ENCODE results near the gene LIPM. TPM values are rescaled to one million over a fixed set of nuclear protein-coding genes. Genes with fewer than 3 reads are reported as not detected.

The LIPM gene
- total RNA-seq = not detected
- polyA plus RNA-seq = not detected

- Histone ChIP-seq H3K4me3 (ENCODE audit: low read length) (no peak within 1 kb of the TSS), H3K27me3 (ENCODE audit: insufficient read depth, low read length, poor library complexity, severe bottlenecking) (no peaks in the 10 kb centered on the region), H3K36me3 (ENCODE audit: insufficient read depth, low read length) (no peaks in the 10 kb centered on the region), H3K4me1 (ENCODE audit: insufficient read depth, low read length) (no peaks in the 10 kb centered on the region), H3K27ac (ENCODE audit: low read depth, low read length) (no peak within 1 kb of the TSS), H3K9me3 (ENCODE audit: low read length) (no peaks in the 10 kb centered on the region)
- H3K9me3 Mint-ChIP-seq = no peaks in the 10 kb centered on the region
- H3K27ac Mint-ChIP-seq = no peak within 1 kb of the TSS
- H3K36me3 Mint-ChIP-seq = peaks cover 0 to 2% (median 0%) of the 10 kb centered on the region in 3 donors
- no peak for DNase-seq
- H3K4me3 Mint-ChIP-seq = no peak within 1 kb of the TSS
- peaks cover 0 to 5% (median 0%) of the 10 kb centered on the region in 3 donors for H3K4me1 Mint-ChIP-seq
- H3K27me3 Mint-ChIP-seq = no peaks in the 10 kb centered on the region
- ChIA-PET CTCF (no interaction called here), POLR2A (no interaction called here)
Measured at GRCh38 chr10:88802523-88803285, at the start of gene LIPM. TSS of gene LIPM (plus strand) at chr10:88802730. CDS start at chr10:88802897, 167 bp downstream.

GRCh38 chr10:88754287-88754686 lies 48.2 kb upstream of the LIPM start:
- CTCF ChIA-PET = no interaction called here

GRCh38 chr10:88755753-88756152 lies 46.8 kb upstream of the LIPM start:
- no peaks in the 10 kb centered on the region for H3K9me3 ChIP-seq (ENCODE audit: low read length)
- Mint-ChIP-seq H3K9me3 (no peaks in the 10 kb centered on the region), H3K4me1 (peaks cover 4 to 10% (median 6%) of the 10 kb centered on the region in 3 donors), H3K36me3 (no peaks in the 10 kb centered on the region), H3K27me3 (peaks cover 0 to 4% of the 10 kb centered on the region in 2 donors), H3K27ac (no peak overlapping the region), H3K4me3 (no peak overlapping the region)
- H3K27me3 ChIP-seq (ENCODE audit: insufficient read depth, low read length, poor library complexity, severe bottlenecking) = no peaks in the 10 kb centered on the region
- DNase-seq = no peak
- H3K4me1 ChIP-seq (ENCODE audit: insufficient read depth, low read length) = no peaks in the 10 kb centered on the region
- no peaks in the 10 kb centered on the region for H3K36me3 ChIP-seq (ENCODE audit: insufficient read depth, low read length)
- no peak overlapping the region for H3K27ac ChIP-seq (ENCODE audit: low read depth, low read length)
- ChIA-PET POLR2A (no interaction called here), CTCF (no interaction called here)
- H3K4me3 ChIP-seq (ENCODE audit: low read length) = no peak overlapping the region

More at GRCh38 chr10:88754287-88754686, 48.2 kb upstream of the LIPM start:
- Mint-ChIP-seq H3K9me3 (no peaks in the 10 kb centered on the region), H3K4me3 (no peak overlapping the region), H3K4me1 (peaks cover 0 to 5% (median 0%) of the 10 kb centered on the region in 3 donors), H3K27me3 (peaks cover 0 to 4% of the 10 kb centered on the region in 2 donors), H3K36me3 (no peaks in the 10 kb centered on the region), H3K27ac (no peak overlapping the region)
- no peak for DNase-seq
- POLR2A ChIA-PET = no interaction called here
- H3K4me3 ChIP-seq (ENCODE audit: low read length) = no peak overlapping the region
- no peak overlapping the region for H3K27ac ChIP-seq (ENCODE audit: low read depth, low read length)
- no peaks in the 10 kb centered on the region for H3K9me3 ChIP-seq (ENCODE audit: low read length)
- H3K27me3 ChIP-seq (ENCODE audit: insufficient read depth, low read length, poor library complexity, severe bottlenecking) = no peaks in the 10 kb centered on the region
- no peaks in the 10 kb centered on the region for H3K36me3 ChIP-seq (ENCODE audit: insufficient read depth, low read length)
- no peaks in the 10 kb centered on the region for H3K4me1 ChIP-seq (ENCODE audit: insufficient read depth, low read length)

- CTCF ChIA-PET = no interaction called here
- Histone ChIP-seq H3K4me3 (ENCODE audit: low read length) (no peak overlapping the region), H3K4me1 (ENCODE audit: insufficient read depth, low read length) (no peaks in the 10 kb centered on the region), H3K27ac (ENCODE audit: low read depth, low read length) (no peak overlapping the region), H3K9me3 (ENCODE audit: low read length) (no peaks in the 10 kb centered on the region), H3K36me3 (ENCODE audit: insufficient read depth, low read length) (no peaks in the 10 kb centered on the region), H3K27me3 (ENCODE audit: insufficient read depth, low read length, poor library complexity, severe bottlenecking) (no peaks in the 10 kb centered on the region)
- Mint-ChIP-seq H3K4me1 (peaks cover 4 to 10% (median 6%) of the 10 kb centered on the region in 3 donors), H3K36me3 (no peaks in the 10 kb centered on the region), H3K9me3 (no peaks in the 10 kb centered on the region), H3K4me3 (no peak overlapping the region), H3K27ac (no peak overlapping the region), H3K27me3 (peaks cover 0 to 4% of the 10 kb centered on the region in 2 donors)
- DNase-seq = no peak
- POLR2A ChIA-PET = no interaction called here
Measured at GRCh38 chr10:88756660-88757059, 45.9 kb upstream of the LIPM start.

- no peak for DNase-seq
- Histone ChIP-seq H3K9me3 (ENCODE audit: low read length) (no peaks in the 10 kb centered on the region), H3K4me1 (ENCODE audit: insufficient read depth, low read length) (no peaks in the 10 kb centered on the region), H3K36me3 (ENCODE audit: insufficient read depth, low read length) (no peaks in the 10 kb centered on the region), H3K27me3 (ENCODE audit: insufficient read depth, low read length, poor library complexity, severe bottlenecking) (no peaks in the 10 kb centered on the region), H3K4me3 (ENCODE audit: low read length) (no peak within 1 kb of the TSS), H3K27ac (ENCODE audit: low read depth, low read length) (no peak within 1 kb of the TSS)
- ChIA-PET CTCF (interaction anchor here (1.2 to 1.4 kb wide), 2 partner anchors 76 to 458 kb away, joined by 3 to 4 read pairs; no protein-coding TSS in a partner anchor), POLR2A (no interaction called here)
- peaks cover 4 to 10% (median 6%) of the 10 kb centered on the region in 3 donors for H3K4me1 Mint-ChIP-seq
- H3K27ac Mint-ChIP-seq = peak within 1 kb of the TSS in 1 of 8 donors; percentile 58
- peaks cover 0 to 4% of the 10 kb centered on the region in 2 donors for H3K27me3 Mint-ChIP-seq
- H3K4me3 Mint-ChIP-seq = no peak within 1 kb of the TSS
- no peaks in the 10 kb centered on the region for H3K9me3 Mint-ChIP-seq
- H3K36me3 Mint-ChIP-seq = no peaks in the 10 kb centered on the region
Measured at GRCh38 chr10:88759366-88760101, 43.0 kb upstream of the LIPM start, which contains the start of gene LIPN. TSS of gene LIPN (plus strand) at chr10:88760020. CDS start at chr10:88761406, 1,386 bp downstream.

GRCh38 chr10:88762906-88763305 lies 39.6 kb upstream of the LIPM start:
- DNase-seq = no peak
- Mint-ChIP-seq H3K27ac (no peak overlapping the region), H3K4me1 (peaks cover 4 to 6% (median 5%) of the 10 kb centered on the region in 3 donors), H3K4me3 (no peak overlapping the region), H3K9me3 (no peaks in the 10 kb centered on the region), H3K36me3 (no peaks in the 10 kb centered on the region), H3K27me3 (peaks cover 0 to 1% of the 10 kb centered on the region in 2 donors)
- H3K9me3 ChIP-seq (ENCODE audit: low read length) = no peaks in the 10 kb centered on the region
- H3K27ac ChIP-seq (ENCODE audit: low read depth, low read length) = no peak overlapping the region
- ChIA-PET POLR2A (no interaction called here), CTCF (interaction anchor here (0.9 kb wide), 1 partner anchor 48 kb away, joined by 3 read pairs; no protein-coding TSS in a partner anchor)
- no peak overlapping the region for H3K4me3 ChIP-seq (ENCODE audit: low read length)
- no peaks in the 10 kb centered on the region for H3K27me3 ChIP-seq (ENCODE audit: insufficient read depth, low read length, poor library complexity, severe bottlenecking)
- H3K4me1 ChIP-seq (ENCODE audit: insufficient read depth, low read length) = no peaks in the 10 kb centered on the region
- no peaks in the 10 kb centered on the region for H3K36me3 ChIP-seq (ENCODE audit: insufficient read depth, low read length)

GRCh38 chr10:88763441-88763840 lies 39.1 kb upstream of the LIPM start:
- CTCF ChIA-PET = interaction anchor here (0.9 kb wide), 1 partner anchor 47 kb away, joined by 3 read pairs; no protein-coding TSS in a partner anchor
- H3K4me3 Mint-ChIP-seq = no peak overlapping the region

GRCh38 chr10:88764110-88764509 lies 38.4 kb upstream of the LIPM start:
- peaks cover 0 to 1% of the 10 kb centered on the region in 2 donors for H3K27me3 Mint-ChIP-seq
- peaks cover 4 to 6% (median 5%) of the 10 kb centered on the region in 3 donors for H3K4me1 Mint-ChIP-seq
- POLR2A ChIA-PET = no interaction called here
- H3K36me3 Mint-ChIP-seq = no peaks in the 10 kb centered on the region
- CTCF ChIA-PET = interaction anchor here (0.9 kb wide), 1 partner anchor 47 kb away, joined by 3 read pairs; no protein-coding TSS in a partner anchor
- no peaks in the 10 kb centered on the region for H3K27me3 ChIP-seq (ENCODE audit: insufficient read depth, low read length, poor library complexity, severe bottlenecking)
- H3K4me1 ChIP-seq (ENCODE audit: insufficient read depth, low read length) = no peaks in the 10 kb centered on the region
- no peak overlapping the region for H3K4me3 ChIP-seq (ENCODE audit: low read length)
- no peak overlapping the region for H3K27ac ChIP-seq (ENCODE audit: low read depth, low read length)
- no peak for DNase-seq
- H3K36me3 ChIP-seq (ENCODE audit: insufficient read depth, low read length) = no peaks in the 10 kb centered on the region
- no peak overlapping the region for H3K4me3 Mint-ChIP-seq
- no peak overlapping the region for H3K27ac Mint-ChIP-seq
- no peaks in the 10 kb centered on the region for H3K9me3 Mint-ChIP-seq
- no peaks in the 10 kb centered on the region for H3K9me3 ChIP-seq (ENCODE audit: low read length)

More at GRCh38 chr10:88763441-88763840, 39.1 kb upstream of the LIPM start:
- no peaks in the 10 kb centered on the region for H3K9me3 ChIP-seq (ENCODE audit: low read length)
- DNase-seq = no peak
- Mint-ChIP-seq H3K4me1 (peaks cover 4 to 6% (median 5%) of the 10 kb centered on the region in 3 donors), H3K9me3 (no peaks in the 10 kb centered on the region), H3K27me3 (peaks cover 0 to 1% of the 10 kb centered on the region in 2 donors), H3K27ac (no peak overlapping the region), H3K36me3 (no peaks in the 10 kb centered on the region)
- POLR2A ChIA-PET = no interaction called here
- no peaks in the 10 kb centered on the region for H3K36me3 ChIP-seq (ENCODE audit: insufficient read depth, low read length)
- no peaks in the 10 kb centered on the region for H3K27me3 ChIP-seq (ENCODE audit: insufficient read depth, low read length, poor library complexity, severe bottlenecking)
- no peak overlapping the region for H3K4me3 ChIP-seq (ENCODE audit: low read length)
- no peaks in the 10 kb centered on the region for H3K4me1 ChIP-seq (ENCODE audit: insufficient read depth, low read length)
- no peak overlapping the region for H3K27ac ChIP-seq (ENCODE audit: low read depth, low read length)

All from CD8-positive, alpha-beta memory T cell (primary cell).